RWPE1 (cell line): ENCODE data around the gene MT1H.
A peak's percentile ranks its signal among the peaks of the same experiment; 100 is the strongest.

ENCODE experiments used
- CTCF ChIA-PET: fragments of 350-600 bp; sonication (Branson Sonifier 250); formaldehyde crosslinking; extraction: SDS; loops from one replicate; lab custom pipeline; 2021; lab: Yijun Ruan, JAX
- POLR2A ChIA-PET: fragments of 400-600 bp; formaldehyde crosslinking; extraction: SDS; loops from one replicate; lab custom pipeline; 2020; ENCODE audit warnings: antibody characterized with exemption; ENCODE audit not compliant: low non-redundant PET; lab: Yijun Ruan, JAX
- DNase-seq: peaks from one replicate; pipeline ENCODE4 v3.0.0; 2012; ENCODE audit warnings: low spot score
- H3K27ac ChIP-seq: fragments of 450-650 bp; 2 replicates; pipeline ENCODE4 v1.5.1; 2017
- TF ChIP-seq, protein P1 (sequence below): fragments of 450-650 bp; conservative IDR thresholded peaks from 2 replicates; pipeline ENCODE4 v1.5.1; 2017; ENCODE audit warnings: low read depth, mild to moderate bottlenecking

MT1H gene

GRCh38 chr16:56649820-56650219 lies 19.8 kb upstream of the MT1H start:
- ChIA-PET POLR2A (no interaction called here), CTCF (interaction anchor here (1.1 kb wide), 1 partner anchor 26 kb away, joined by 3 read pairs; no protein-coding TSS in a partner anchor)
- TF ChIP-seq, protein P1, sequence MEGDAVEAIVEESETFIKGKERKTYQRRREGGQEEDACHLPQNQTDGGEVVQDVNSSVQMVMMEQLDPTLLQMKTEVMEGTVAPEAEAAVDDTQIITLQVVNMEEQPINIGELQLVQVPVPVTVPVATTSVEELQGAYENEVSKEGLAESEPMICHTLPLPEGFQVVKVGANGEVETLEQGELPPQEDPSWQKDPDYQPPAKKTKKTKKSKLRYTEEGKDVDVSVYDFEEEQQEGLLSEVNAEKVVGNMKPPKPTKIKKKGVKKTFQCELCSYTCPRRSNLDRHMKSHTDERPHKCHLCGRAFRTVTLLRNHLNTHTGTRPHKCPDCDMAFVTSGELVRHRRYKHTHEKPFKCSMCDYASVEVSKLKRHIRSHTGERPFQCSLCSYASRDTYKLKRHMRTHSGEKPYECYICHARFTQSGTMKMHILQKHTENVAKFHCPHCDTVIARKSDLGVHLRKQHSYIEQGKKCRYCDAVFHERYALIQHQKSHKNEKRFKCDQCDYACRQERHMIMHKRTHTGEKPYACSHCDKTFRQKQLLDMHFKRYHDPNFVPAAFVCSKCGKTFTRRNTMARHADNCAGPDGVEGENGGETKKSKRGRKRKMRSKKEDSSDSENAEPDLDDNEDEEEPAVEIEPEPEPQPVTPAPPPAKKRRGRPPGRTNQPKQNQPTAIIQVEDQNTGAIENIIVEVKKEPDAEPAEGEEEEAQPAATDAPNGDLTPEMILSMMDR, result no peak
- peak; percentile 58 for DNase-seq
- no peak overlapping the region for H3K27ac ChIP-seq

DNA sequence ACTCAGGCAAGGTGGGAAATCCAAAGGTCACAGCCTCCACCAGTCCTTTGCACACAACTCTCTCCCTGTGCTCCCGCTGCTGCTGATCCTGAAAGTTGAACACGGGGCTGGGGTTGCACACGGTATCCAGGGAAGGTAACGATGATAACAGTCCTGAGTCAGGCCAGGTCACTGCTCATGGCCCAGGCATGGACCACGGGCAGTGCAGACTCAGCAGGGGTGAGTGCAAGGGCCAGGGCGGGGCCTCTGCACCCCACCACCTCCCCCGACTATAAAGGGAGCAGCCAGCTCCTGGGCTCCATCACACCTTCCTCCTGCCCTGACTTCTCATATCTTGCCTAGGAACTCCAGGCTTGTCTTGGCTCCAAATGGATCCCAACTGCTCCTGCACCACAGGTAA lies 18.0 kb upstream of the MT1H start, which contains the start of gene MT1B:
MT1B (plus strand) TSS at position 301 of the 400 bp plus-strand sequence; CDS start at position 369, 68 bp downstream.
- DNase-seq, result no peak
- H3K27ac ChIP-seq, result no peak within 1 kb of the TSS
- TF ChIP-seq, protein P1, result no peak
- CTCF ChIA-PET, result no interaction called here
- POLR2A ChIA-PET, result no interaction called here

GRCh38 chr16:56652600-56652999 lies 17.0 kb upstream of the MT1H start:
- TF ChIP-seq, protein P1, result no peak
- no peak for DNase-seq
- H3K27ac ChIP-seq, result no peak overlapping the region
- CTCF ChIA-PET, result no interaction called here
- POLR2A ChIA-PET, result no interaction called here

- TF ChIP-seq, protein P1, result no peak
- POLR2A ChIA-PET, result no interaction called here
- CTCF ChIA-PET, result no interaction called here
- H3K27ac ChIP-seq, result no peak overlapping the region
- no peak for DNase-seq
Measured at GRCh38 chr16:56653218-56653617, 16.4 kb upstream of the MT1H start.

DNA sequence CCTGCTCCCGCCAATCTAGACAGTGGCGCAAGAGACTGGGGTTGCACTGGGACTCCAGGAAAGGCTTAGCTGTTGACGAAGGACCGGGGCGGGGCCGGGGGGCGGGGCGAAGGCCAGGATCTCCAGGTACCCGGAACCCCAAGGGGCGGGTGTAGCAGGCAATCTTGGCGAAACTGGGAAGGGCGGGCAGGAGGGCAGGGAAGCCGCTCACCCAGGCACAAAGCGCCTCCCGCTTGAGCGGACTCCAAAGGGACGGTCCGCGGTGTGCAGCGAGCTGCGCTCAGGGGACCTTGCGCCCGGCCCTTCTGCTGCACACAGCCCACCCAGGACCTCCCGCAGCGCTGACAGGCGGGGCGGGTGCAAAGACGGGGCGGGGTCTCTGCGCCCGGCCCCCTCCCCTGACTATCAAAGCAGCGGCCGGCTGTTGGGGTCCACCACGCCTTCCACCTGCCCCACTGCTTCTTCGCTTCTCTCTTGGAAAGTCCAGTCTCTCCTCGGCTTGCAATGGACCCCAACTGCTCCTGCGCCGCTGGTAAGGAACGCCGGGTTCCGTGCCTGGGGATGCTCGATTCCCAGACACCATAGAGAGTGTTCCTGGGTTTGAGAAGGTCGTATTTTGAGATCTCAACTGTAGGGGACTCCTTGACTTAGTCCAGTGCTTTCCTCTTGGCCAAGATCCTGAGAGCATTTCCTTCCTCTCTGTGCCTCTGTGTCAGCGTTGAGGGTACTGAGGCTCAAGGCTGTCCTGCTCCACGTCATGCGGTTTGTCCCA lies 11.9 kb upstream of the MT1H start, which contains the start of gene MT1F:
MT1F (plus strand) TSS at position 405 of the 772 bp plus-strand sequence; CDS start at position 505, 100 bp downstream.
- TF ChIP-seq, protein P1, result no peak
- peak within 1 kb of the TSS; percentile 71 for H3K27ac ChIP-seq
- DNase-seq, result peak; percentile 91
- ChIA-PET CTCF (no interaction called here), POLR2A (no interaction called here)

- TF ChIP-seq, protein P1, result no peak
- H3K27ac ChIP-seq, result peak overlapping the region; percentile 71
- ChIA-PET POLR2A (no interaction called here), CTCF (no interaction called here)
- no peak for DNase-seq
Measured at GRCh38 chr16:56658327-56658875, 11.2 kb upstream of the MT1H start.
